HG03439 (cell line): Measurements from ENCODE around the gene EMID1.

ENCODE experiments used
- ATAC-seq: cut with Tn5 transposase; IDR thresholded peaks from one replicate; pipeline ENCODE4 v1.9.1; 2021; ENCODE audit warnings: mild to moderate bottlenecking, moderate library complexity; ENCODE audit not compliant: unreplicated experiment

EMID1 gene

DNA sequence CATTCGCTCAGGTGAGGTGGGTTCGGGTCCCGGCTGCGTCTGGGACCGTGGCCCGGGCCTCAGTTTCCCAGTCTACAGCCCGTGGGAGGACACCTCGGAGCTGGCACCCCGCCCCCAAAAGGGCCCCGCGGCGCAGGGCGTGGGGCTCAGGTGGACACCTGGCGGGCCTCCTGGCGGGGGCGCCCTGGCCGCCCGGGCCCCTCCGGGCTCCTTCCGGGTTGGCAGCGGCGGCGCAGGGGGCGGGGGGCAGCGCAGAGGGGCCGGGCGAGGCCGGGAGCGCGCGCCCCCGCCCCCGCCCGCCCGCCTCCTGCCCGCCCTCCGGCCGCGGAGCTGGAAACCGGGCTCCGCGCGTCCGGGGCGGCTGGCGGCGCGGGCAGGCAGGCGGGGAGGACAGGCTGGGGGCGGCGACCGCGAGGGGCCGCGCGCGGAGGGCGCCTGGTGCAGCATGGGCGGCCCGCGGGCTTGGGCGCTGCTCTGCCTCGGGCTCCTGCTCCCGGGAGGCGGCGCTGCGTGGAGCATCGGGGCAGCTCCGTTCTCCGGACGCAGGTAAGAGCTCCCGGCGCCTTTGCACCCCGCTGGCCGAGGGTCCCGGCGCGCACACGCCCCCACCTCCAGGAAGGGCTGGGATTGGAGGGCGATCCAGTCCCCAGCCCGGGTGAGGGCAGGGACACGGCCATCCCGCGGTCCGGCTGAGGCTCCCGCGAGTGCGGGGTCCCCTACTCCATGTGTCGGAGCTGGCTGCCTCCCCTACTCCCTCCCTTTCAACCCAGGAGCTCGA, at the start of gene EMID1:
Gene EMID1, plus strand, starts transcription at position 303 of the 778 bp plus-strand sequence. Its CDS starts 143 bp downstream, at position 446.
- no peak for ATAC-seq

DNA sequence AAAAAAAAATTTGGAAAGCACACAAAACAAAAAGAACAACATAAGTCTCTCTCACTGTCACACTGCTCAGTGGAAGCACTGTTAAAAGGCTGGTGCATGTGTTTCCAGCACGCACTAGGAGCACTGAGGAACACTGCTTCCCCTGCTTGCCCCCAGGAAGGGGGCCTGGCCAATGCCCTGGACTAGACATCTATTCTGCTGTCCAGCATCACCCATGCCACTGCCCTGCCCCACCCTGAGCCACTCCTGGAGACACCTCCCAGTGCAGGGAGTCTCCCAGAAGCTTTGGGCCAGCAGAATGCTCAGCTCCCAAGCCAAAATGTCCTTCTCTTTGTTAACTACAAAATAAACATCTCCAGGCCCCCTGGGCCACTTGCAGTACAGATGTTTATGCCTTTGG, 49.7 kb upstream of the EMID1 start:
- no peak for ATAC-seq

DNA sequence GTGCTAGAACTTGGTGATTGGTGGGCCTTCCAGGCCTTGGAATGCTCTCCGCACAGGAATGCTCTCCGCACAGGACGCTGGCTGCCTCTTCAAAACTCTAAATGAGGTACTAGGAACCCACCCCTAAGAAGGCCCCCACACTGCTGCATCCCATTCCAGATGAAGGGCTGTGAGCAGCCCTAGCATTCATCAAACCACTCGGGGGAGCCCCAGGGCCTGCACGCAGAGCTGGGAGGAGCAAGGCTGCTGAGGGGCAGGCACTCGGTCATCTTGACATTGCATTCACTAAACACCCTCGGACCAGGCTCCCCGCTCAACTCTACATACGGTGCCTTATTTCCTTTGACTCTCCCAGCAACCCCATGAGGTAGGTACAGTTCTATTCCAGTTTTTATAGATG, 49.2 kb upstream of the EMID1 start:
- no peak for ATAC-seq

DNA sequence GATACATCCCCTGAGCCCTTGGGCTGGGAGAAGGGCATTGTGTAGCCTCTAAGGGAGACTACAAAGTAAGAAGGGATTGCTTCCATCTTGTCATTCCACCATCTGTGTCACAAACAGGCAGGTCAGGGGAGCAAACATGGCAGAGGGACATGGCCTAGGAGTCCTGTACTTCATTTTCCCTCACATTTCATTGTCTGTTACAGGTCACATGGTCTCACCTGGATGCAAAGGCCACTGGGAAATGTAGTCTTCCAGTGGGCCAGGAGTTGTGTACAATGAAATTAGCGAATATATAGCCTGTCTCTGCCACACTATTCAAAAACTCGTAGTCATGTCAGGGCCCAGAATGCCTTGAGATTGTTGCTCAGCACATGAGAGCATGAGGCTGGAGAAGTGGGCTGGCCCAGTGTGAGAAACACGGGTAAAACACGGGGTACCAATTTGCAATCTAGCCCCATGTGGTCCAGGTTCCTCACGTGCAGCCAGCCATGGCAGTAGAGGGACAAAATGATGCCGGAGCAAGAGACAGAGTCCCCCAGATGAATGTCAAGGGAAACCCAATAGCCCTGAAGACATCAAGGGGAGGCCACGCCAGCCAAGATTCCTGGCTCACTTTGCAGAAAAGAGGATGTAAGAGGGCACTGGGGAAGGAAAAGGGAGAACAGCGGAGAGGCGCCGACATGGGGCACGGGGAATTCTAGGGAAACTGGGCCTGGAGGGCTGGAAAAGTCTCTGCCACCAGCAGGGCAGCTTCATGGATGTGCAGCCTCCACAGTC, 47.7 kb upstream of the EMID1 start:
- no peak for ATAC-seq

DNA sequence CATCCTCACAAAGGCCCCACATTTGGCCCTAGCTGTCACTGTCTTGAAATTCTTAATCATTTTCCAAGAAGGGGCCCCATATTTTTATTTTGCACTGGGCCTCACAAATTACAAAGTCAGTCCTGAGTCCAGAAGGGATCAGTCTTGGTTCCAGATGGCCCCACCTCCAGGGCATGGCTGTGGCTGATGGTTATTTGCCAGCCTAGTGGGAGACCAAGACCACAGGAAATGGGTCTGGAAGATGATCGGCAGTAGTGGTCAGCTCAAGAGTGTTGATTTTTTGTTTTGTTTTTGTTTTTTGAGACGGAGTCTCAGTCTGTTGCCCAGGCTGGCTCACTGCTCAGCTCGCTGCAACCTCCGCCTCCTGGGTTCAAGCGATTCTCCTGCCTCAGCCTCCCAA, 47.1 kb upstream of the EMID1 start:
- no peak for ATAC-seq

DNA sequence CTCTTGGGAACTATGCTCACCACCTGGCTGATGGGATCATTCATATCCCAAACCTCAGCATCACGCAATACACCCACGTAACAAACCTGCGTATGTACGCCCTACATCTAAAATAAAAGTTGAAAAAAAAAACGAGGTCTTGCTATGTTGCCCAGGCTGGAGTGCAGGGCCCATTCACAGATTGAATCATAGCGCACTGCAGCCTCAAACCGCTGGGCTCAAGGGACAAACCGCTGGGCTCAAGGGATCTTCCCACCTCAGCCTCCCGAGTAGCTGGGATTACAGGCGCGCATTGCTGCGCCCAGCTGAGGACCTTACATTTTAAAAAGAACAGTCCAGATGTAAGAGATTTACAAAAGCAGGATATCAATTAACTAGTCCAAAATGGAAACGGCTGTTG, 41.9 kb upstream of the EMID1 start:
- ATAC-seq = no peak

DNA sequence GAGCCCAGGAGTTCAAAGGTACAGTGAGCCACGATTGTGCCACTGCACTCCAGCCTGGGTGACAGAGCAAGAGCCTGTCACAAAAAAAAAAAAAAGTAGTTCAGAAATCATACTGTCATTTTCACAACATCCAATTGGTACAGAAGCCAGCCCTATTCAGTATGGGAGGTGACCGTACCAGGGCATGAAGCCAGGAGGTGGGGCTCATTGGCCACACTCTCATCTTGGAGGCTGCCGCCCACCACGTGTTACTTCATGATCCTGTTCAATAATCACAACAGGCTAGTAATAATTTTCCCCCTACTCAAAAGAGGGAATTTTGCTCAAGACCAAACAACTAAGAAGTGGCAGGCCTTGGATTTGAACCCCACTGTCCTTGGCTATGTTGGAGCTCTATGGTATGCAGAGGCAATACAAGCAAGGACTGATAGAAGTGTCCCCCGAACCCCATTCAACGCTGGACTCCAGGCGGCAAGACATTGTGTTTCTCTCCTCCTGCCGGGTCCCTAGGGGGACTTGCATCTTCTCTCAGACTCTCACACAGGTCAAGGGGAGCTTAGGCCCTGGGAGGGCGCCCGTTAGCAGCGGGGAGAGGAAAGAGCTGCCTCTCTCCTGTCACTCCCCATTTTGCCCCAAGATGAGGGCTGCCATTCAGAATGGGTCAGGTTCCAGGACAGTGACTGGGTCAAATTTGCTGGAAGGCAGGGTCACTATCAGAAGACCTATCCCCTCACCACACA, 40.2 kb upstream of the EMID1 start:
- no peak for ATAC-seq

DNA sequence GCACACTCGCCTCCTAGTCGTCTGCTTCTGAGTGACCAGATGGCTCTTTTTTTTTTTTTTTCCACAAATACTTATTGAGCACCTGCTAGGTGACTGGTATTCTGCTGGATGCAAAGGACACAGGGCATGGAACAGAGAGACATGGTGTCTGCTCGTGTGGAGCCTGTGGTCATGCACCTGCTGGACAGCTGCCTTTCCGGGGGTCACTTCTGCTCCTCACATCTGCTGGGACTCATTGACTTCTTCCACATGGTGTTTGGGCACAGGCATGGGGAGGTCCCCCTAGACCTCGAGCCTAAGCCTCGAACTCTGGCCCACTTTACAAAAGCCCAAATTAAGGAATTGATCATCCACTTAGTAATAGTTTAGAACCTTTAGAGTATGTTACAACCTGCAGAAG, 39.5 kb upstream of the EMID1 start:
- no peak for ATAC-seq

DNA sequence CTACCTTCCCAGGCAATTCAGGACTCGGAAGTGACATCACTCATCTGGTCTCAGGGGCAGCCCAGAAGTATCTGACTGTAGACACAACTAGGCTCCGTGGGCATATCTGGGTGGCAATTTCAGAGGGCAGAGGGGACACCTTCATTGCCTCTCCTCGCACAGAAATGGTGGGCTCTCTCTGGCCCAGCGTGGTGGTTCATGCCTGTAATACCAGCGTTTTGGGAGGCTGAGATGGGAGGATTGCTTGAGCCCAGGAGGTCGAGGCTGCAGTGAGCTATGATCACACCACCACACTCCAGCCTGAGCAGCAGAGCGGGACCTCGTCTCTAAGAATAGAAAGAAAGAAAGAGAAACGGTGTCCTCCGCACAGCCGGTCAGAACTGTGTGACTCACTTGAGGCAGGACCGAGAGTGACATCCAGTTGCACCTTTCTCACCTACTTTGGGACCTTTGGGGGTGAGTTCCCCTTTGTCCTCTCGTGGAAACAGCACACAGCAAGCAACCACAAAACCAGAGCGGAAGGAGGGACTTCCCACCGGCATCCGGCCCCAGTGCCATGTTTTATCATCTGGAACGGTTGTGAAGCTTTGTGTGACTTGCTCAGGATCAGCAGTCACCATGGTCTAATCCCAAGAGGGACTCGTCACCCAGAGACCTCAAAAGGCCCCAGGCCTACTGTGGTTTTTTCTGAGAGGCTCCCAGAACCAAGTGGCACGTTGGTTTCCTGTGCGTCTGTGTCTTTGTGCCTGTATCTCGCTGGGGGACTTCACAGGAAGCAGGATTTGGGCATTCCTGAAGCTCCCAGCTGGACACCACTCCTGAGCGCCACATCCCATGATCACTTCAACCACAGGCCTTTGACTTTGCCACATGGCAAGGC, 38.4 kb upstream of the EMID1 start:
- peak; percentile 89 for ATAC-seq

DNA sequence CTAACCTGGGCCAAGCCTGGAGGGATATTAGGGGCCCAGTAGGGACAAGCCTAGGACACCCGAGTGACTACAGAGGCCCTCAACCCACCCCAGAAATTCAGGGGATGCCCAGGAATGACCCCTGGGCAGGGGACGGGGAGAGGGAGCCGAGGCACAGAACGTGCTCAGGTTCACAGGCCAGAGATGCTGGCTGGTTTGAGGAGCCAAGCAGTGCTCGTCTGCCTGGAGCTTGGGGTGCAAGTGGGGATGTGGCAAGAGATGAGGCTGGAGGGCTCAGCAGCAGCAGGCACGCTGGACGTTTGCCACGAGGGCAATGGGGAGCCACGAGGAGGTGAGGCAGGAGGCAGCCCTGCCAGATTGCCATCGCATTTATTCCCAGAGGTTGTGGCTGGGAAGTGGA, 34.0 kb upstream of the EMID1 start:
- no peak for ATAC-seq

DNA sequence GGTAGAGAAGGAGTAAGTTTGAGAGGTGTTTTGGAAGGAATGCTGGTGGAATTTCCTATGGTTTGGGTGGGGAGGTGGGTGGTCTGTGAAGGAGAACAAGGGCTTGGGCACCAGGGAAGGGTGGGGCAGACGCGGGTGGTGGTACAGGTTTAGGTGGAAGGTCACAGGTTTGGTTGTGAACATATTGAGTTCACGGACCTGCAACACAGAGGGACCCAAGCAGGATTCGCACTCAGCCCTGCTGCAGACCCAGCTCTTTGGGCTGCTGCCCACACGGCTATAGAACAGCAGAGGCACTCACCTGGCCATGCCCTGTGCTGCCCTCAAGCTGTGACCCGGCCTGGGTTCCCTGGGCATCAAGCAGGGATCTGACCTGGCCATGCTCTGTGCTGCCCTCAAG, 33.5 kb upstream of the EMID1 start:
- ATAC-seq = no peak

DNA sequence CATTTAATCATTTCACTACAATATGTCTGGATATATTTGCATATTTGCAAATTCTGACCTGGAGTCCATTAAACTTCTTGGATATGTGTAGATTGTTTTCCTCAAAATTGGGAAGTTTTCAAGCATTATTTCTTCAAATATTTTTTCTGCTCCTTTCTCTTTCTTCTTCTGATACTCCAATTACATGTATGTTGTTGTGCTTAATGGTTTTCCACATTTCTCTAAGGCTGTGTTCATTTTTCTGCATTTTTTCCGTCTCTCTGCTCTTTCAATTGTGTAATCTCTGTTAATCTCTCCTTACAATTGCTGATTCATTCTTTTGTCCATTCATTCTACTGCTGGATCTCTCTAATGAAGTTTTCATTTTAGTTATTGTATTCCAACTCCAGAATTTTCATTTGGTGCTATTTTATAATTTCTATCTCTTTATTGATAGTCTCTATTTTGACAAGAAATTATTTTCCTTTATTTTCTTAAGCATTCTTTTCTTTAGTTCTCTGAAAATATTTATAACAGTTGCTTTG, 30.3 kb upstream of the EMID1 start:
- no peak for ATAC-seq

DNA sequence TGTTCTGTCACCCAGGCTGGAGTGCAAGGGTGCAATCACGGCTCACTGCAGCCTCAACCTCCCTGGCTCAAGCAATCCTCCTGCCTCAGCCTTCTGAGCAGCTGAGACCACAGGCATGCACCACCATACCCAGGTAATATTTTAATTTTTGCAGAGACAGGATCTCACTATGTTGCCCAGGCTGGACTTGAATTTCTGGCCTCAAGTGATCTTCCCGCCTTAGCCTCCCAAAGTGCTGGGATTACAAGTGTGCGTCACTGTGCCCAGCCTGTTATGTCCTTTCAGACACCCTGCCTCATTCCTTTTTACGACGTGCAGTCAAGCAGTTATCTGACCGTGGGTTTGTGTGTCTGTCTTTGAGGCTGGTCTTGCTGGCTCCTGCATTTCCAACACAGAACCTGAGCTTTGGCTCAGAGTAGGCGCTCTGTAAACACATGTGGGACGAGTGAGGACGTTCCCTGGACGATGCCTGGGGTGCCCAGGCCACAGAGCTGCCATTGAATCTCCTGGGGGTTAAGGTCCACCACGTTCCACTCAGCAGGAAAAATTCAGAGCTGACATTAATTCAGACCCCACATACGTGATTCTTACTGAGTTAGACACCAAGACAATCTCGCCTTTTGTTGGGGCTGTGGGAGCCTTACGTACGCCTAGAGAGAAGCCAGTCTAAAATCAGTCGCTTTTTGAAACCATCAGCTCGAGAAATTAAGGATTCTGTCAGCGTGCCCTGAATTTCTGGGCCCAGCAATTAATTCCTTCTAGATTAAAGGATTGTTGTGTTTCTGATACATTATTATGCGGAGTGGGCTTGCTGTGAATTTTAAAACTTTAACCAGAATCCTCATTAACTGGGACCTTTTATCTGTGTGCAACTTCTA, 21.5 kb upstream of the EMID1 start:
- no peak for ATAC-seq

DNA sequence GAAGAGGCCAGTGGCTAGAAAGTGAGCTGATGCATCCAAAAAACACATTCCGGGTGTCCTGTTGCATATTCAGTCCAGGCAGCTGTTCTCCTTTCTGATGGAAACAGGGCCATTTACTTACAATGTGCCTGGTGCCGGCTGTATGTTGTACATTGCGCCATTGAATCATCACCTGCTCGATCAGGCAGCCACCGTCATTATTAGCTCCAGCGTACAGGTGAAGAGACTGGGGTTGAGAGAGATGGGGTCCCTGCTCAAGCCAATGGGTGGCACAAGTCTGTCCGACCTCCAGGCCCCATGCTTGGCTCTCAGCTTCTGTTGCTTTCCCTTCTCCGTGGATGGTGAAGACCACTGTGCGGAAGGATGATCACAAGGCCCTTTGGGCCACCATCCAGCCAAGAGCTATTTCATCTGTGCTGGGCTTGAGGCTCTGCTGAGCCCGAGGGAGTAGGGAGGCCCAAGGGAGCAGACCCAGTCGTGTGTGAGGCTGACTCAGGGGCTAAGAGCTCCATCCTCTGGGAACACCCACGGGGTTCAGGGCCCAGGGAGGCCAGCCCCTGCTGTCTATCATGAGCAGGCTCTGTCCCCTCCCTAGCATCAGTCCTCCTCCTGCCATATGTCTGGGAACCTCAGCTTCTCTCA, 20.7 kb upstream of the EMID1 start:
- no peak for ATAC-seq

DNA sequence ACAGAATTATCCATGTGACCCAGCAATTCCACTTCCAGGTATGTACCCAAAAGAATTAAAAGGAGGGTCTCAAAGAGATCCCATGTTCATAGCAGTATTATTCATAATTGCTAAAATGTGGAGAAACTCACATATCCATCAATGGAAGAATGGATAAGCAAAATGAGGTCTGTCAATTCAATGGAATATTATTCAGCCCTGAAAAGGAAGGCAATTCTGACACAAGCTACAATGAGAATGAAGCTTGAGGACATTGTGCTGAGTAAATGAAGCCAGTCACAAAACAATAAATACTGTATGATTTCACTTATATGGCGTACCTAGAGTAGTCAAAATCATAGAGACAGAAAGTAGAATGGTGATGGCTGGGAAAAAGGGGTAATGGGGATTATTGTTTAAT, 19.4 kb upstream of the EMID1 start:
- no peak for ATAC-seq

DNA sequence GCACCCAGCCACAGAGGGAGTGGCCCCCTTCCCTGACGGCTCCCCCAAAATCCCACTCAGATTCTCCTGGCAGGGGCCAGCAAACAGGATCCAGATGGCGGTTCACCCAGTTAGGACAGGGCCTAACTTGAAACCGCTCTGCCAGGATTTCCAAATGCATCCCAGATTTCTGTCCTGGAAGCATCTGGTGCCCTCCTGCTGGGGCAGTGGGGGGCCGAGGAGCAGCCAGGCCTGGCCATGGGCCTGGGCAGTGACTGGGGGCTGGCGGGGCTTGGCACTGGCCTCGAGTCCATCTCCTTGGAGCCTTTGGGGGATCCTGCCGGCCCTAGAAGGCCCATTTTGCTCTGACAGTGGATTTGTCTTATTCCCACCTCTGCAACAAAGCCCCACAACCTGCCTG, 17.9 kb upstream of the EMID1 start:
- ATAC-seq = no peak

DNA sequence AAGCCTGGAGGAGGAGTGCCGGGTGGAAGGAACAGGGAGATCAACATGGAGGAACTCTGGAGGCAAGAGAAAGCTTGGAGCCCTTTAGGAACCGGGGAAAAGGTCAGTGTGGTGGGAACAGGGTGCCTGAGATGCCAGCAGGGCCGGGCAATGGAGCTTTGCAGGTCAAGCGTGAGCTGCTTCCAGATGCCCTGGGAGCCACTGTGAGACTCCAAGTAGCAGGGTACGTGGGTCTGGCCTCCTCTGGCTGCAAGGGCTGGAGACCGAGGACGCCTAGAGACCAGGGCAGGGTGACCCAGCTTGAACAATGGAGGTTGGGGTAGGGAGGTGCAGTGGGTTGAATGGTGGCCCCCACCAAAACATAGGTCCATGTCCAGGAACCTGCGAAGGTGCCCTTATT, 15.6 kb upstream of the EMID1 start:
- ATAC-seq = no peak

DNA sequence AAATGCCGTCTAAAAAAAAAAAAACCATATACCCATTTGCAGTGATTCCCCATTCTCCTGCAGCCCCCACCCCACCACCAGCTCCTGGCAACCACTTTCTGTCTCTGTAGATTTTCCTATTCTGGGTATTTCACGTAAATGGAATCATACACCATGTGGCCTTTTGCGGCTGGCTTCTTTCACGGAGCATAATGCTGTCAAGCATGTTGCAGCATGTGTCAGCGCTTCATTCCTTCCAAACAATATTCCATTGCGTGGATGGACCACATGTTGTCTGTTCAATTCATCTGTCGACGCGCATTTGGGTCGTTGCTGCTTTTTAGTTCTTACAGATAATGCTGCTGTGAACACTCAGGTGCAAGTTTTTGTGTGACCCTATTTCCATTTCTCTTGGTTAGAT, 14.8 kb upstream of the EMID1 start:
- no peak for ATAC-seq

DNA sequence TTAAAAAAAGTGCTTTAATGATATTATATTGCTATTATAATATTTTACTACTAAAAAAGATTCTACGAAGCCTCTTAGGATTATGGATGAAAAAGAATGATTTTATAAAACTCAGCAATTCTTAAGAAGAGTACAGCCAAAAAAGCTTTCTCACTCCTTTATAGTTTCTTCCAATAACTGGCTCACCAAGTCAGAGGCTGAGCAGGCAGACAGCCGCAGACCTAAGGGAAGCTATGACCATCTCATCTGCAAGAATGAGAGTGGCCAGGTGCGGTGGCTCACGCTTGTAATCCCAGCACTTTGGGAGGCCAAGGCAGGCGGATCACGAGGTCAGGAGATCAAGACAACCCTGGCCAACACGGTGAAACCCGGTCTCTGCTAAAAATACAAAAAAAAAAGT, 12.7 kb upstream of the EMID1 start:
- ATAC-seq = no peak
